Prostate gland (tissue), 2 donors: Measurements from ENCODE around the gene JPH3.

Source experiments
- POLR2A ChIP-seq: fragments of 450-650 bp; IDR thresholded peaks from one replicate; pipeline ENCODE4 v1.6.1; 2016; ENCODE audit warnings: antibody characterized with exemption, mild to moderate bottlenecking
- TF ChIP-seq, protein P1 (sequence below), 4 experiments: fragments of 200-600 bp in 2 of 4; fragments of 450-650 bp in 2 of 4; sonication (generic) in 2 of 4; IDR thresholded peaks; 1 replicate in 3 of 4; 2 replicates in 1 of 4; pipeline ENCODE4 v1.5.1; 2016 to 2019; ENCODE audit warnings: antibody characterized with exemption in 4 of 4, mild to moderate bottlenecking in 2 of 4, moderate library complexity in 2 of 4

GRCh38 chr16:87586201-87586782 lies 16.0 kb upstream of the JPH3 start:
- TF ChIP-seq, protein P1, sequence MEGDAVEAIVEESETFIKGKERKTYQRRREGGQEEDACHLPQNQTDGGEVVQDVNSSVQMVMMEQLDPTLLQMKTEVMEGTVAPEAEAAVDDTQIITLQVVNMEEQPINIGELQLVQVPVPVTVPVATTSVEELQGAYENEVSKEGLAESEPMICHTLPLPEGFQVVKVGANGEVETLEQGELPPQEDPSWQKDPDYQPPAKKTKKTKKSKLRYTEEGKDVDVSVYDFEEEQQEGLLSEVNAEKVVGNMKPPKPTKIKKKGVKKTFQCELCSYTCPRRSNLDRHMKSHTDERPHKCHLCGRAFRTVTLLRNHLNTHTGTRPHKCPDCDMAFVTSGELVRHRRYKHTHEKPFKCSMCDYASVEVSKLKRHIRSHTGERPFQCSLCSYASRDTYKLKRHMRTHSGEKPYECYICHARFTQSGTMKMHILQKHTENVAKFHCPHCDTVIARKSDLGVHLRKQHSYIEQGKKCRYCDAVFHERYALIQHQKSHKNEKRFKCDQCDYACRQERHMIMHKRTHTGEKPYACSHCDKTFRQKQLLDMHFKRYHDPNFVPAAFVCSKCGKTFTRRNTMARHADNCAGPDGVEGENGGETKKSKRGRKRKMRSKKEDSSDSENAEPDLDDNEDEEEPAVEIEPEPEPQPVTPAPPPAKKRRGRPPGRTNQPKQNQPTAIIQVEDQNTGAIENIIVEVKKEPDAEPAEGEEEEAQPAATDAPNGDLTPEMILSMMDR (IDR thresholded peaks at IDR 0.05): no peak
- TF ChIP-seq POLR2A: no peak
